H9 (cell line): Measurements from ENCODE around the gene PARP1. TPM values are rescaled to one million over a fixed set of nuclear protein-coding genes. Genes with fewer than 3 reads are reported as not detected.

Experiments used
- DNase-seq: peaks from one replicate; pipeline ENCODE4 v3.0.0-alpha.2; 2017
- H2AFZ ChIP-seq: one replicate; pipeline ENCODE4 v1.6.1; 2013; ENCODE audit warnings: mild to moderate bottlenecking, low read length, control low read depth, moderate library complexity
- H2AK5ac ChIP-seq: 2 replicates; pipeline ENCODE4 v1.6.1; 2013; ENCODE audit warnings: low read length, control low read depth, mixed read lengths; ENCODE audit not compliant: insufficient read length
- H2BK120ac ChIP-seq: one replicate; pipeline ENCODE4 v1.6.1; 2013; ENCODE audit warnings: low read depth, mild to moderate bottlenecking, low read length, control low read depth, inconsistent platforms; ENCODE audit not compliant: poor library complexity, severe bottlenecking
- H2BK12ac ChIP-seq: 2 replicates; pipeline ENCODE4 v1.6.1; 2013; ENCODE audit warnings: low read length, control low read depth, mixed read lengths, low read depth; ENCODE audit not compliant: insufficient read length
- H2BK15ac ChIP-seq: 2 replicates; pipeline ENCODE4 v1.6.1; 2013; ENCODE audit warnings: low read depth, low read length, control low read depth
- H2BK20ac ChIP-seq: one replicate; pipeline ENCODE4 v1.6.1; 2013; ENCODE audit warnings: low read depth, mild to moderate bottlenecking, low read length, control low read depth, inconsistent platforms; ENCODE audit not compliant: poor library complexity, severe bottlenecking
- H2BK5ac ChIP-seq: 2 replicates; pipeline ENCODE4 v1.6.1; 2013; ENCODE audit warnings: low read length, control low read depth, mixed read lengths; ENCODE audit not compliant: insufficient read length
- H3K14ac ChIP-seq: 2 replicates; pipeline ENCODE4 v1.6.1; 2013; ENCODE audit warnings: low read length, control low read depth; ENCODE audit not compliant: insufficient read depth
- H3K18ac ChIP-seq: 2 replicates; pipeline ENCODE4 v1.6.1; 2013; ENCODE audit warnings: low read depth, mild to moderate bottlenecking, mixed read lengths, low read length, control low read depth; ENCODE audit not compliant: insufficient read length
- H3K23ac ChIP-seq: 2 replicates; pipeline ENCODE4 v1.6.1; 2013; ENCODE audit warnings: low read length, control low read depth, mixed read lengths, low read depth; ENCODE audit not compliant: insufficient read length
- H3K23me2 ChIP-seq: 2 replicates; pipeline ENCODE4 v1.6.1; 2013; ENCODE audit warnings: low read depth, mild to moderate bottlenecking, mixed read lengths, low read length, control low read depth; ENCODE audit not compliant: insufficient read length, poor library complexity, severe bottlenecking
- H3K27ac ChIP-seq: 2 replicates; pipeline ENCODE4 v1.5.1; 2013; ENCODE audit warnings: low read length, control low read depth, mixed read lengths, low read depth; ENCODE audit not compliant: insufficient read length
- H3K27me3 ChIP-seq: 2 replicates; pipeline ENCODE4 v1.6.1; 2013; ENCODE audit warnings: low read length, control low read depth, inconsistent platforms; ENCODE audit not compliant: insufficient read depth
- H3K4ac ChIP-seq: 2 replicates; pipeline ENCODE4 v1.6.1; 2013; ENCODE audit warnings: low read depth, mild to moderate bottlenecking, control low read depth, inconsistent platforms, low read length, moderate library complexity
- H3K4me1 ChIP-seq: 2 replicates; pipeline ENCODE4 v1.6.1; 2013; ENCODE audit warnings: low read length, control low read depth, inconsistent platforms; ENCODE audit not compliant: insufficient read depth
- H3K4me2 ChIP-seq: 2 replicates; pipeline ENCODE4 v1.6.1; 2013; ENCODE audit warnings: low read length, control low read depth, mixed read lengths; ENCODE audit not compliant: insufficient read length, insufficient read depth
- H3K56ac ChIP-seq: 2 replicates; pipeline ENCODE4 v1.6.1; 2013; ENCODE audit warnings: low read depth, mild to moderate bottlenecking, mixed read lengths, low read length, control low read depth; ENCODE audit not compliant: insufficient read length
- H3K79me1 ChIP-seq: 2 replicates; pipeline ENCODE4 v1.6.1; 2013; ENCODE audit warnings: low read depth, mild to moderate bottlenecking, moderate library complexity, low read length, control low read depth, inconsistent platforms; ENCODE audit not compliant: insufficient read depth, poor library complexity, severe bottlenecking
- H3K79me2 ChIP-seq: 2 replicates; pipeline ENCODE4 v1.6.1; 2013; ENCODE audit warnings: low read length, control low read depth, inconsistent platforms; ENCODE audit not compliant: insufficient read depth
- H3K9ac ChIP-seq: 2 replicates; pipeline ENCODE4 v1.6.1; 2013; ENCODE audit warnings: low read length, control low read depth, mixed read lengths; ENCODE audit not compliant: insufficient read length; ENCODE audit errors: extremely low read depth
- H3K9me3 ChIP-seq: one replicate; pipeline ENCODE4 v1.6.1; 2013; ENCODE audit warnings: low read depth, low read length, inconsistent platforms; ENCODE audit not compliant: control insufficient read depth
- H3T11ph ChIP-seq: one replicate; pipeline ENCODE4 v1.6.1; 2013; ENCODE audit warnings: mild to moderate bottlenecking, low read length, control low read depth, inconsistent platforms
- H4K20me1 ChIP-seq: one replicate; pipeline ENCODE4 v1.6.1; 2013; ENCODE audit not compliant: control insufficient read depth, insufficient read length, insufficient read depth
- H4K5ac ChIP-seq: 2 replicates; pipeline ENCODE4 v1.6.1; 2013; ENCODE audit warnings: low read depth, mild to moderate bottlenecking, mixed read lengths, low read length, control low read depth; ENCODE audit not compliant: insufficient read length
- H4K8ac ChIP-seq: replicated peaks from 2 replicates; pipeline ENCODE4 v1.6.1; 2013; ENCODE audit warnings: low read length, control low read depth, mixed read lengths, low read depth; ENCODE audit not compliant: insufficient read length
- H4K91ac ChIP-seq: 2 replicates; pipeline ENCODE4 v1.6.1; 2013; ENCODE audit warnings: low read depth, mild to moderate bottlenecking, moderate library complexity, mixed read lengths, low read length, control low read depth; ENCODE audit not compliant: insufficient read length
- H3K27ac Mint-ChIP-seq, 3 experiments: 2 replicates in 2 of 3; 3 replicates in 1 of 3; pipeline ENCODE4 v1.8.0; 2020 to 2021; ENCODE audit warnings: mixed read lengths in 3 of 3, mild to moderate bottlenecking in 1 of 3, moderate library complexity in 1 of 3
- H3K27me3 Mint-ChIP-seq: 2 replicates; pipeline ENCODE4 v1.8.0; 2021; ENCODE audit warnings: low read depth, mild to moderate bottlenecking, moderate library complexity, mixed read lengths
- H3K36me3 Mint-ChIP-seq, 3 experiments: 2 replicates in 2 of 3; 3 replicates in 1 of 3; pipeline ENCODE4 v1.8.0; 2020 to 2021; ENCODE audit warnings: low read depth in 3 of 3, mixed read lengths in 3 of 3; ENCODE audit not compliant: insufficient read depth in 1 of 3
- H3K4me1 Mint-ChIP-seq, 2 experiments: 2 replicates each; pipeline ENCODE4 v1.8.0; 2020; ENCODE audit warnings: mixed read lengths in 2 of 2
- H3K4me3 Mint-ChIP-seq, 2 experiments: 2 replicates in 1 of 2; 3 replicates in 1 of 2; pipeline ENCODE4 v1.8.0; 2020 to 2021; ENCODE audit warnings: mild to moderate bottlenecking in 2 of 2, mixed read lengths in 2 of 2, moderate library complexity in 1 of 2
- H3K9me3 Mint-ChIP-seq, 2 experiments: 2 replicates in 1 of 2; 3 replicates in 1 of 2; pipeline ENCODE4 v1.8.0; 2020; ENCODE audit warnings: mild to moderate bottlenecking in 2 of 2, mixed read lengths in 2 of 2, moderate library complexity in 1 of 2
- WGBS: extraction: QIAGEN DNeasy Blood & Tissue Kit; methylation state at CpG from one replicate; pipeline ENCODE4 v1.1.7; 2013; ENCODE audit warnings: missing lambda C conversion rate, low lambda C conversion rate, mixed read lengths; ENCODE audit not compliant: insufficient read length; ENCODE audit errors: extremely low coverage; 5-methylcytosine and 5-hydroxymethylcytosine counted together
- total RNA-seq: library from RNA; stranded (reverse); gene quantifications from 2 replicates; pipeline ENCODE4 v1.2.1, GENCODE V29; 2021
- TF ChIP-seq, protein P1 (sequence below): fragments of 200-600 bp; sonication (generic); conservative IDR thresholded peaks from 3 replicates; pipeline ENCODE4 v1.8.0; 2021; ENCODE audit warnings: antibody characterized with exemption, mild to moderate bottlenecking

The PARP1 gene
- total RNA-seq, 1 experiment from 2014 or later, result 337 TPM

DNA sequence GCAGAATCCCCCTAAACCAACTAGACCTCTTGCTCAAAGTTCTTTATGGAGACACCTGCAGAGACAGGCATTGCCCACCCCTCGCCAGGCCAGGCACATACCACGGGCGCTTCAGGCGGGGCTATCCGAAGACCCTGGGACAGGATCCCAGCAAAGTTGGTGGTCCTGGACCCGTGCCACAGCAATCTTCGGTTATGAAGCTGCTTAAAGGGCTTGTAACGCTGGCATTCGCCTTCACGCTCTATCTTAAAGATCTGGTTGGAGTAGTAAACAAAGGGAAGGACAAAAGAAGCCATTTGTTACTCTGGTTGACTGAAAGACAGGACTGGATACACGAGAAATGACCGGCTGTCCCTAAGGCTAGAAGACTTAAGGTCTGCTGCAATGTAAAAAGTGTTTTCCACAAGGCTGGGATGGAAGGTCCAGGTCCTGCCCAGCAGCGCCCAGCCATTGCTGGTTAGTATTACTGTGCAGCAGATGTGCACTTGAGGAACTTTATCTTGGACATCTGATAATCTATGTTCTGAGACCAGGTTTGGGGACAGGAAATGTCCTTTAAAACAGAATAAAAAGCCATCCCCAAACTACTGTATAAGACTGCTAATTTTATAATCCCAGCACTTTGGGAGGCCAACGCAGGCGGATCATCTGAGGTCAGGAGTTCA lies 42.9 kb downstream of the PARP1 start:
- DNase-seq, result no peak
- no peaks in the 10 kb centered on the region for H3K79me1 ChIP-seq
- no peaks in the 10 kb centered on the region for H3K4me1 ChIP-seq
- H3K9me3 ChIP-seq, result no peaks in the 10 kb centered on the region
- H2AFZ ChIP-seq, result no peak overlapping the region
- TF ChIP-seq, protein P1, sequence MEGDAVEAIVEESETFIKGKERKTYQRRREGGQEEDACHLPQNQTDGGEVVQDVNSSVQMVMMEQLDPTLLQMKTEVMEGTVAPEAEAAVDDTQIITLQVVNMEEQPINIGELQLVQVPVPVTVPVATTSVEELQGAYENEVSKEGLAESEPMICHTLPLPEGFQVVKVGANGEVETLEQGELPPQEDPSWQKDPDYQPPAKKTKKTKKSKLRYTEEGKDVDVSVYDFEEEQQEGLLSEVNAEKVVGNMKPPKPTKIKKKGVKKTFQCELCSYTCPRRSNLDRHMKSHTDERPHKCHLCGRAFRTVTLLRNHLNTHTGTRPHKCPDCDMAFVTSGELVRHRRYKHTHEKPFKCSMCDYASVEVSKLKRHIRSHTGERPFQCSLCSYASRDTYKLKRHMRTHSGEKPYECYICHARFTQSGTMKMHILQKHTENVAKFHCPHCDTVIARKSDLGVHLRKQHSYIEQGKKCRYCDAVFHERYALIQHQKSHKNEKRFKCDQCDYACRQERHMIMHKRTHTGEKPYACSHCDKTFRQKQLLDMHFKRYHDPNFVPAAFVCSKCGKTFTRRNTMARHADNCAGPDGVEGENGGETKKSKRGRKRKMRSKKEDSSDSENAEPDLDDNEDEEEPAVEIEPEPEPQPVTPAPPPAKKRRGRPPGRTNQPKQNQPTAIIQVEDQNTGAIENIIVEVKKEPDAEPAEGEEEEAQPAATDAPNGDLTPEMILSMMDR, result no peak
- H3K79me2 ChIP-seq, result no peaks in the 10 kb centered on the region
- H3K27ac ChIP-seq, result no peak overlapping the region
- no peak overlapping the region for H2BK20ac ChIP-seq
- no peaks in the 10 kb centered on the region for H3K27me3 Mint-ChIP-seq
- WGBS, result no CpG with 5 or more reads among the region's 15 CpGs
- no peaks in the 10 kb centered on the region for H3K9me3 Mint-ChIP-seq
- H2BK5ac ChIP-seq, result no peak overlapping the region
- no peaks in the 10 kb centered on the region for H4K20me1 ChIP-seq
- no peak overlapping the region for H3K23ac ChIP-seq
- H2AK5ac ChIP-seq, result no peak overlapping the region
- H3K4me1 Mint-ChIP-seq, result no peaks in the 10 kb centered on the region
- H3K4me3 Mint-ChIP-seq, result no peak overlapping the region
- H3K36me3 Mint-ChIP-seq, result peaks cover 67 to 99% (median 97%) of the 10 kb centered on the region in 3 experiments
- no peak overlapping the region for H2BK15ac ChIP-seq
- no peak overlapping the region for H3K56ac ChIP-seq
- H4K8ac ChIP-seq, result no peak overlapping the region
- H2BK120ac ChIP-seq, result no peak overlapping the region
- no peak overlapping the region for H2BK12ac ChIP-seq
- no peak overlapping the region for H3K14ac ChIP-seq
- H3K9ac ChIP-seq, result no peak overlapping the region
- H4K5ac ChIP-seq, result no peak overlapping the region
- H3K4ac ChIP-seq, result no peak overlapping the region
- H3T11ph ChIP-seq, result no peak overlapping the region
- H3K4me2 ChIP-seq, result no peak overlapping the region
- H3K27ac Mint-ChIP-seq, result no peak overlapping the region
- H4K91ac ChIP-seq, result no peak overlapping the region
- H3K27me3 ChIP-seq, result no peaks in the 10 kb centered on the region
- no peaks in the 10 kb centered on the region for H3K23me2 ChIP-seq
- H3K18ac ChIP-seq, result no peak overlapping the region
